Astrocyte (in vitro differentiated cells and primary cell): Measurements from ENCODE around the gene NCAPH2.

ENCODE experiments used
- EZH2 ChIP-seq: IDR thresholded peaks from 2 replicates; pipeline ENCODE4 v1.6.1; 2012; ENCODE audit warnings: mild to moderate bottlenecking, low read length, inconsistent platforms; ENCODE audit not compliant: insufficient read depth
- TF ChIP-seq, protein P1 (sequence below): IDR thresholded peaks from 2 replicates; pipeline ENCODE4 v1.5.1; 2011; ENCODE audit warnings: low read depth, mild to moderate bottlenecking, inconsistent platforms, low read length, moderate library complexity; ENCODE audit not compliant: insufficient read depth

GRCh38 chr22:50487290-50488005 is 20.6 kb upstream of the NCAPH2 start:
- TF ChIP-seq, protein P1, sequence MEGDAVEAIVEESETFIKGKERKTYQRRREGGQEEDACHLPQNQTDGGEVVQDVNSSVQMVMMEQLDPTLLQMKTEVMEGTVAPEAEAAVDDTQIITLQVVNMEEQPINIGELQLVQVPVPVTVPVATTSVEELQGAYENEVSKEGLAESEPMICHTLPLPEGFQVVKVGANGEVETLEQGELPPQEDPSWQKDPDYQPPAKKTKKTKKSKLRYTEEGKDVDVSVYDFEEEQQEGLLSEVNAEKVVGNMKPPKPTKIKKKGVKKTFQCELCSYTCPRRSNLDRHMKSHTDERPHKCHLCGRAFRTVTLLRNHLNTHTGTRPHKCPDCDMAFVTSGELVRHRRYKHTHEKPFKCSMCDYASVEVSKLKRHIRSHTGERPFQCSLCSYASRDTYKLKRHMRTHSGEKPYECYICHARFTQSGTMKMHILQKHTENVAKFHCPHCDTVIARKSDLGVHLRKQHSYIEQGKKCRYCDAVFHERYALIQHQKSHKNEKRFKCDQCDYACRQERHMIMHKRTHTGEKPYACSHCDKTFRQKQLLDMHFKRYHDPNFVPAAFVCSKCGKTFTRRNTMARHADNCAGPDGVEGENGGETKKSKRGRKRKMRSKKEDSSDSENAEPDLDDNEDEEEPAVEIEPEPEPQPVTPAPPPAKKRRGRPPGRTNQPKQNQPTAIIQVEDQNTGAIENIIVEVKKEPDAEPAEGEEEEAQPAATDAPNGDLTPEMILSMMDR, result no peak
- TF ChIP-seq EZH2, result no peak
